ENCODE data around the gene GNA14.

GRCh38 chr9:77418226-77418625, 229.9 kb downstream of the GNA14 start:
- no peak for TF ChIP-seq CTCF (conservative IDR thresholded peaks at IDR 0.05 in 1 of 2, IDR thresholded peaks at IDR 0.05 in 1 of 2; ENCODE audit: low read depth in 1 of 2, low read length in 2 of 2)
- no peak for TF ChIP-seq EZH2 (IDR thresholded peaks at IDR 0.05; ENCODE audit: low read length, missing control alignments)

All from fibroblast of lung (primary cell).